ENCODE measurements around the gene RBP3.

Gene RBP3

DNA sequence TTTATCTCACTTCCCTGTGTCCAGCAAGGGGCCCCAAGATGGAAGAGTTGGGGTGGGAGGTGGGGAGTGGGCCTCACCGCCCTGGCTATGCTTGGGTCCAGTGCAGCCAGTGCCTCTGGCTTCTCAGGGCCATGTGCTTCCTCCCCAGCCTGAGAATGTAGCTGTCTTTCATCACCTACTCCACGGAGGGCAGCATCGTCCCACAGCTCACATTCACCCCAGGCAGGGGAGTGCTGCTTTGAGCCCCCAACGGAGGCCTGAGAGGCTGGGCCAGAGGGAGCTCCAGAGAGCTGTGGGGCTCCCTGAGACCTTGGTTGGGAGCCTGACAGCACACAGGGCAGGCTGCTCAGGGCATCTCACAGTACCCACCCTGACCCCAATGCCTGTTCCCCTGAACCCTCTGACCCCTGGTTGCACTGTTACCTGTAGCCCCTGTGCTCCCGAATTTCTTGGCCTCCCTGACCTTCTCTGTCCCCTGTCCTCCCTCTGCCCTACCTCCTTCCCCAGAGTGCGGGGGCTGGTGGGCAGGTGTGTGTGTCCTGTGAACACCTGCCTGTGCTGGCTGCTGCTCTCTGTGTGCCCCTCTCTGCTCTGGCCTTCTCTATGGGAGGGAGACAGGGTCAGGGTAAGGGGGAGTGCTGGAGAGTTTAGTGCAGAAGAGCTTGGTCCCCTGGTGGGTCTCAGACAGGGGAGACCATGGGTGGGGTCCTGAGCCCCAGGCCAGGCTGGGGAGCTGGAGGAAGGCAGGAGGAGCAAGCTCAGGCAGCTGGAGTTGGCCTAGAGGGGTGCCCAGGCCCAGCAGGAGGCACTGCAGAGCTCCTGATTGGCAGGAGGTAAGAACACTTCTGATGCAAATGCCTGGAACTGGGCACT lies 55.5 kb downstream of the RBP3 start:
- no peak for DNase-seq

GRCh38 chr10:47404446-47404845 lies 56.3 kb downstream of the RBP3 start:
- no peak for DNase-seq

GRCh38 chr10:47404937-47405336 lies 56.8 kb downstream of the RBP3 start:
- DNase-seq = no peak

DNA sequence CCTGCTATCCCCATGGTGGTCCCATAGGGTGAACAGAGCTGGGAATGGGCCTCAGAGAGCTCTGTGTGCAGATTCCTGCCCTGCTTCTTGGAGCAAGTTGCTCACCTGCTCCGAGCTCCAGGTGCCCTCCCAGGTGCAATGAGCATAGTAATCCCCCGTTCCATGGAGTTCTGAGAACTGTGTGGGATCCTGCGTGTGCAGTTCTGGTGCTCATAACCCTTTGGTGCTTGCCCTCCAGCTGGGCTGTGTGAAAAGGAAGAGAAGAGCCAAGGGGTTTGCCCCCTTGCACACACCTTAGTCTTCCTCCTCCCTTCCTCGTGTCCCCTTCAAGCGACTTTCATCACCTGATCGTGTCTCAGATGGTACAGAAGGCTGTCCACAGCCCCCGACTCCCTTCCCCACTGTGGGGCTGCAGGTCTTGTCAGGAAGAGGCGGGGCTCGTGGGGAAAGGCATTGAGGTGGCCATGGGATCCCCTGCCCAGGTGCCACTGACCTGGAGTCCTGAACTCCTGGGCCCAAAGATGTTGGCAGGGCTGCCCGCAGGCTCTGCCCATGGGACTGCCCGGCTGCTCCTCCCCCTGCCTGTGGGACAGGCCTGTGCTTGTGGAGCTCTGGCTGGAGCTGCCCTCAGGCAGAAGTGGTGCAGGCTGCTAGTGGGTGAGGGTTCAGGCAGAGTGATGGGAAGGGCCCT lies 57.8 kb downstream of the RBP3 start:
- no peak for DNase-seq

DNA sequence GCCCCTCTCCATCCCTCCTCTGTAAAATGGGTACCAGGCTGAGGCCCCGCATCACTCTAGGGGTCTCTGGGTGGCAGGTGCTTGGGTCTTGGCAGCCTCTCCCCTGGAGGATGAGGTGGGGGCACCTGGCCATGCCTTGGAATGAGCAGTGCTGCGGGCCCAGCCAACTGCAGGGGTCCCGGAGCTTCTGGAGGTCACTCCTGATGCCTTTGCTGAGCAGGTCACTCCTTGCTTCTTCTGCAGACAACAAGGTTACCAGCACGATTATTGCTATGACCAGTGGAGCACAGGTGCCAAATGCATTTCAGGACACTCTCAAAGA lies 58.3 kb downstream of the RBP3 start:
- no peak for DNase-seq

DNA sequence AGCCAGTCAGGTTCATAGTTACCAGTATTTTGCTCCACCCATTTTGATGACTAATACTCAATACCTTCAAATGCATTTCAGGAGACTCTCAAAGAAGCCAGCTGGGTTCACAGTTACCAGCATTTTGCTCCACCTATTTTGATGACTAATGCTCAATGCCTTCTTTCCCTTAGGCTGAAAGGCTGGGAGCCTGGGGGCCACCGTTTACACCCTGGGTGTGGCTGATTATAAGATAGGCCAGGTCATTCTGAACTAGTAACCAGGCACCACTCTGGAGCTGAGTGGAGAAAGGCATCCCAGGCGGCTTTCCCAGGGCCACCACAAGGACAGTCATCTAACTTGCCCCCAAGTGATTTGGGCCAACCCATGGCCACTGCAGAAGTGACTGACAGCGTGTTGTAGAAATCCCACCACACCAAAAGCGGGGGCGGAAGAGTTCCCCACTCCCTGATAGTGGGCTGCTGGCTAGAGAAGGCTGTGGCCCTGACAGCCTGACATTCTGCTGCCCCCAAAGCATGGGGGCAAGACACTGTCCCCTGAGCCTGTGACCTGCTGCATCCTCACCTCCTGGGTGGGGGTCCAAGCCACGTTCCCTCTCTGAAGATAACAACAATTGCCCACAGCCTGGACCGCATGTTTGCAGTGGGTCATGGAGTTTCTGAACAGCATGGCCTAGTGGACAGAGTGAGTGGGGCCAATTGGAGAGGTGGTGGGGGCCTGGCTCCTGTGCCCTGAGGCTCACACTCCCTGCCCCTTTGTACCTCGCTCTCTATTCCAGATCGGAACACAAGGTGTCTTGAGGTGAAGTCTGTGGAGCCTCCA lies 58.9 kb downstream of the RBP3 start:
- no peak for DNase-seq

Data from stimulated activated CD4-positive, alpha-beta T cell treated with anti-CD3 and anti-CD28 coated beads, Interleukin-2, amount 100 ng/mL, for 48 hours (primary cell).